ENCODE measurements around the gene SLC7A8. TPM values are rescaled to one million over a fixed set of nuclear protein-coding genes. Genes with fewer than 3 reads are reported as not detected.

The SLC7A8 gene
- total RNA-seq, 1 experiment from 2014 or later, result 77.9 TPM

GRCh38 chr14:23078692-23079116 is 104.8 kb downstream of the SLC7A8 start:
- no peak for DNase-seq

More at GRCh38 chr14:23078692-23079116, 104.8 kb downstream of the SLC7A8 start:
- H3K4me1 ChIP-seq (ENCODE audit: insufficient read depth, low read length), result no peaks in the 10 kb centered on the region
- H3K9me3 ChIP-seq (ENCODE audit: control insufficient read depth, low read depth, low read length), result no peaks in the 10 kb centered on the region
- no peak overlapping the region for H4K91ac ChIP-seq (ENCODE audit: insufficient read length, low read depth, low read length)
- no peak overlapping the region for H2BK20ac ChIP-seq (ENCODE audit: low read depth, low read length, poor library complexity, severe bottlenecking)
- peaks cover 54 to 92% (median 85%) of the 10 kb centered on the region in 3 experiments; a peak in 6 of 7 replicates for H3K36me3 Mint-ChIP-seq (ENCODE audit: insufficient read depth in 1 of 3, low read depth in 3 of 3)
- H3K79me2 ChIP-seq (ENCODE audit: insufficient read depth, low read length), result no peaks in the 10 kb centered on the region
- H3K23ac ChIP-seq (ENCODE audit: insufficient read length, low read depth, low read length), result no peak overlapping the region
- no peak for TF ChIP-seq CTCF (conservative IDR thresholded peaks at IDR 0.05)
- WGBS (ENCODE audit: extremely low coverage, insufficient read length, low lambda C conversion rate), result no CpG with 5 or more reads among the region's 2 CpGs
- no peaks in the 10 kb centered on the region for H4K20me1 ChIP-seq (ENCODE audit: control insufficient read depth, insufficient read depth, insufficient read length)
- H3K9ac ChIP-seq (ENCODE audit: extremely low read depth, insufficient read length, low read length), result no peak overlapping the region
- H3K27ac ChIP-seq (ENCODE audit: insufficient read length, low read depth, low read length), result no peak overlapping the region
- no peak overlapping the region for H2AFZ ChIP-seq (ENCODE audit: low read length)
- no peaks in the 10 kb centered on the region for H3K27me3 ChIP-seq (ENCODE audit: insufficient read depth, low read length)
- H2BK15ac ChIP-seq (ENCODE audit: low read depth, low read length), result no peak overlapping the region
- H3K27ac Mint-ChIP-seq, result no peak overlapping the region
- no peaks in the 10 kb centered on the region for H3K23me2 ChIP-seq (ENCODE audit: insufficient read length, low read depth, low read length, poor library complexity, severe bottlenecking)
- no peaks in the 10 kb centered on the region for H3K4me1 Mint-ChIP-seq
- H4K8ac ChIP-seq (replicated peaks; ENCODE audit: insufficient read length, low read depth, low read length), result no peak overlapping the region
- no peak overlapping the region for H2BK120ac ChIP-seq (ENCODE audit: low read depth, low read length, poor library complexity, severe bottlenecking)
- no peak overlapping the region for H3T11ph ChIP-seq (ENCODE audit: low read length)
- H3K4me2 ChIP-seq (ENCODE audit: insufficient read depth, insufficient read length, low read length), result no peak overlapping the region
- H3K14ac ChIP-seq (ENCODE audit: insufficient read depth, low read length), result no peak overlapping the region
- no peaks in the 10 kb centered on the region for H3K79me1 ChIP-seq (ENCODE audit: insufficient read depth, low read depth, low read length, poor library complexity, severe bottlenecking)
- no peak overlapping the region for H2AK5ac ChIP-seq (ENCODE audit: insufficient read length, low read length)
- H3K56ac ChIP-seq (ENCODE audit: insufficient read length, low read depth, low read length), result no peak overlapping the region
- no peaks in the 10 kb centered on the region for H3K27me3 Mint-ChIP-seq (ENCODE audit: low read depth)
- H2BK5ac ChIP-seq (ENCODE audit: insufficient read length, low read length), result no peak overlapping the region
- no peak overlapping the region for H3K4me3 Mint-ChIP-seq
- H2BK12ac ChIP-seq (ENCODE audit: insufficient read length, low read depth, low read length), result no peak overlapping the region
- no peak overlapping the region for H3K4ac ChIP-seq (ENCODE audit: low read depth, low read length)
- no peaks in the 10 kb centered on the region; a peak in 1 of 5 replicates for H3K9me3 Mint-ChIP-seq
- H4K5ac ChIP-seq (ENCODE audit: insufficient read length, low read depth, low read length), result no peak overlapping the region
- no peak overlapping the region for H3K18ac ChIP-seq (ENCODE audit: insufficient read length, low read depth, low read length)

All from H9 (cell line).